ENCODE results near the gene COPB2. TPM values are rescaled to one million over a fixed set of nuclear protein-coding genes. Genes with fewer than 3 reads are reported as not detected.

Gene COPB2
- total and polyA plus RNA-seq, 2 of the 8 experiments (the other 6 are each of a cell fraction or from before 2014, with no cell fraction given), result 40.3 to 119 TPM

- no peak overlapping the region for H4K5ac ChIP-seq (ENCODE audit: insufficient read length, low read depth, low read length)
- POLR2A ChIA-PET (ENCODE audit: partially characterized antibody), result interaction anchor here (0.5 kb wide), 1 partner anchor 376 kb away, joined by 3 read pairs; no protein-coding TSS in a partner anchor
- H2BK20ac ChIP-seq (ENCODE audit: low read length), result no peak overlapping the region
- H3K4me2 ChIP-seq (ENCODE audit: insufficient read depth in 1 of 2, low read depth in 2 of 2, low read length in 2 of 2), result no peak overlapping the region
- H4K91ac ChIP-seq (replicated peaks; ENCODE audit: insufficient read length, low read length), result no peak overlapping the region
- no peak for FAIRE-seq
- no peak overlapping the region for H3K18ac ChIP-seq (ENCODE audit: extremely low read depth, low read length)
- TF ChIP-seq POU5F1 (IDR thresholded peaks at IDR 0.05; ENCODE audit: low read depth, low read length) (no peak), RBBP5 (IDR thresholded peaks at IDR 0.05; ENCODE audit: borderline replicate concordance, low read depth, low read length) (no peak)
- peak overlapping the region; percentile 12; the same call in 1 of the 2 replicates for H4K8ac ChIP-seq (ENCODE audit: extremely low read depth, insufficient read depth, low read length)
- no peak overlapping the region for H2BK5ac ChIP-seq (ENCODE audit: low read depth, low read length)
- no peak overlapping the region for H3K23ac ChIP-seq (ENCODE audit: insufficient read length)
- no peak overlapping the region for H3K9ac ChIP-seq (replicated peaks in 1 of 4; ENCODE audit: extremely low read depth in 1 of 4, low read depth in 3 of 4, low read length in 3 of 4)
- no peak overlapping the region for H2AFZ ChIP-seq (ENCODE audit: low read length)
- no peak overlapping the region for H3K4ac ChIP-seq (replicated peaks; ENCODE audit: insufficient read length, low read depth, low read length)
- H2BK120ac ChIP-seq (replicated peaks; ENCODE audit: low read depth, low read length), result no peak overlapping the region
- no peaks in the 10 kb centered on the region for H3K4me1 ChIP-seq (replicated peaks in 1 of 4; ENCODE audit: control insufficient read depth in 3 of 4, insufficient read depth in 4 of 4, low read length in 3 of 4)
- H3K36me3 ChIP-seq (ENCODE audit: control insufficient read depth in 2 of 4, insufficient read depth in 4 of 4, low read length in 3 of 4), result no peaks in the 10 kb centered on the region
- DNase-seq (ENCODE audit: low read depth in 1 of 2, low spot score in 2 of 2), result no peak
- H3K9me3 ChIP-seq (ENCODE audit: insufficient read depth in 2 of 2, low read depth in 1 of 2, low read length in 1 of 2), result no peaks in the 10 kb centered on the region
- H3K14ac ChIP-seq (ENCODE audit: insufficient read length), result no peak overlapping the region
- H3K4me3 ChIP-seq (ENCODE audit: extremely low read depth in 1 of 4, insufficient read depth in 2 of 4, low read depth in 3 of 4, low read length in 4 of 4), result no peak overlapping the region
- no peak overlapping the region for H3K56ac ChIP-seq (replicated peaks; ENCODE audit: insufficient read length, low read depth, low read length)
- H3K79me2 ChIP-seq (ENCODE audit: control insufficient read depth in 1 of 2, insufficient read depth in 2 of 2, low read length in 2 of 2), result no peaks in the 10 kb centered on the region
- WGBS, 2 experiments (ENCODE audit: extremely low coverage in 1 of 2, insufficient coverage in 1 of 2, insufficient read length in 1 of 2, insufficient replicate concordance in 2 of 2, low coverage in 1 of 2, low lambda C conversion rate in 2 of 2, missing lambda C conversion rate in 1 of 2), result 86% methylated on average over 3 of the region's 3 CpGs; no CpG with 5 or more reads in 1 of the 2 experiments
- no peak overlapping the region for H2AK5ac ChIP-seq (ENCODE audit: low read depth, low read length)
- H3K79me1 ChIP-seq (ENCODE audit: low read depth, low read length), result no peaks in the 10 kb centered on the region
- no peak overlapping the region for H2BK12ac ChIP-seq (ENCODE audit: low read depth, low read length)
- CTCF ChIA-PET (ENCODE audit: partially characterized antibody), result interaction anchor here (0.7 to 2.5 kb wide), 4 partner anchors 10 to 387 kb away, joined by 3 to 11 read pairs (median 8); no protein-coding TSS in a partner anchor
- H3K23me2 ChIP-seq (ENCODE audit: low read depth, low read length), result no peaks in the 10 kb centered on the region
- H3K27ac ChIP-seq (ENCODE audit: low read depth, low read length), result no peak overlapping the region
- no peak overlapping the region for H2BK15ac ChIP-seq (ENCODE audit: low read length)
- no peaks in the 10 kb centered on the region for H4K20me1 ChIP-seq (replicated peaks in 1 of 2; ENCODE audit: control insufficient read depth in 1 of 2, insufficient read depth in 2 of 2, low read length in 2 of 2)
- H3K27me3 ChIP-seq (replicated peaks in 1 of 4; ENCODE audit: control insufficient read depth in 3 of 4, extremely low read depth in 1 of 4, insufficient read depth in 3 of 4, low read length in 3 of 4), result peaks cover 0 to 2% (median 0%) of the 10 kb centered on the region in 4 experiments; a peak in 2 of 7 replicates
These were observed 63.9 kb downstream of the COPB2 start for GRCh38 chr3:139325551-139325950.

Measured in H1 (cell line).